Urinary bladder (tissue), 4 donors: ENCODE results near the gene ENOX1. TPM values are rescaled to one million over a fixed set of nuclear protein-coding genes. Genes with fewer than 3 reads are reported as not detected.

ENCODE experiments used
- DNase-seq: peaks from one replicate; pipeline ENCODE4 v3.0.0-alpha.2; 2015; ENCODE audit errors: extremely low spot score
- H3K27ac ChIP-seq: one replicate; pipeline ENCODE4 v1.5.1; 2013; ENCODE audit warnings: low read depth, mild to moderate bottlenecking, moderate library complexity
- H3K36me3 ChIP-seq: one replicate; pipeline ENCODE4 v1.6.1; 2013; ENCODE audit warnings: mild to moderate bottlenecking, moderate library complexity; ENCODE audit not compliant: insufficient read depth
- H3K4me1 ChIP-seq: one replicate; pipeline ENCODE4 v1.6.1; 2013; ENCODE audit warnings: mild to moderate bottlenecking, moderate library complexity; ENCODE audit not compliant: insufficient read depth
- H3K4me3 ChIP-seq: one replicate; pipeline ENCODE4 v1.5.1; 2013; ENCODE audit warnings: low read depth, low read length
- WGBS: extraction: QIAGEN DNeasy Blood & Tissue Kit; methylation state at CpG from one replicate; pipeline ENCODE4 v1.1.7; 2013; 5-methylcytosine and 5-hydroxymethylcytosine counted together
- polyA plus RNA-seq: library from polyadenylated mRNA; stranded (reverse); fragments of 200-250 nt; gene quantifications from one replicate; pipeline ENCODE4 v1.2.3, GENCODE V29; 2013
- total RNA-seq: library from RNA; depleted of rRNA; stranded (reverse); fragments of >200 nt; gene quantifications from one replicate; pipeline ENCODE4 v1.2.3, GENCODE V29; 2014
- donor health status: healthy with polysubstance abuse.
- donor health status: healthy.

Gene ENOX1
- total and polyA plus RNA-seq, 2 donors, result 4.3 to 17.6 TPM

GRCh38 chr13:43377973-43378372, 408.8 kb downstream of the ENOX1 start:
- Histone ChIP-seq H3K36me3 (no peaks in the 10 kb centered on the region), H3K4me3 (no peak overlapping the region), H3K27ac (no peak overlapping the region), H3K4me1 (no peaks in the 10 kb centered on the region)
- WGBS, result 94% methylated on average over 1 of the region's 1 CpG
- no peak for DNase-seq

GRCh38 chr13:43377149-43377548, 409.6 kb downstream of the ENOX1 start:
- no peak overlapping the region for H3K4me3 ChIP-seq
- H3K4me1 ChIP-seq, result no peaks in the 10 kb centered on the region
- no peak overlapping the region for H3K27ac ChIP-seq
- no peaks in the 10 kb centered on the region for H3K36me3 ChIP-seq
- DNase-seq, result no peak
- WGBS, result 95% methylated on average over 3 of the region's 3 CpGs

- Histone ChIP-seq H3K36me3 (no peaks in the 10 kb centered on the region), H3K4me3 (no peak overlapping the region), H3K27ac (no peak overlapping the region), H3K4me1 (no peaks in the 10 kb centered on the region)
- WGBS, result 95% methylated on average over 1 of the region's 1 CpG
- DNase-seq, result no peak
Observed at GRCh38 chr13:43376596-43376995, 410.2 kb downstream of the ENOX1 start.

- DNase-seq, result no peak
- Histone ChIP-seq H3K4me1 (no peaks in the 10 kb centered on the region), H3K27ac (no peak overlapping the region), H3K4me3 (no peak overlapping the region), H3K36me3 (no peaks in the 10 kb centered on the region)
- WGBS, result 56% methylated on average over 2 of the region's 2 CpGs
Observed at GRCh38 chr13:43375797-43376465, 410.8 kb downstream of the ENOX1 start.

- Histone ChIP-seq H3K4me3 (no peak overlapping the region), H3K27ac (no peak overlapping the region), H3K36me3 (no peaks in the 10 kb centered on the region), H3K4me1 (no peaks in the 10 kb centered on the region)
- 69% methylated on average over 1 of the region's 1 CpG for WGBS
- DNase-seq, result no peak
Observed at GRCh38 chr13:43374621-43375020, 412.2 kb downstream of the ENOX1 start.

- DNase-seq, result no peak
- H3K4me1 ChIP-seq, result no peaks in the 10 kb centered on the region
- no peak overlapping the region for H3K27ac ChIP-seq
- H3K36me3 ChIP-seq, result no peaks in the 10 kb centered on the region
- H3K4me3 ChIP-seq, result no peak overlapping the region
- WGBS, result 83% methylated on average over 4 of the region's 4 CpGs
Observed at GRCh38 chr13:43373400-43373799, 413.4 kb downstream of the ENOX1 start.

GRCh38 chr13:43370842-43371241, 415.9 kb downstream of the ENOX1 start:
- Histone ChIP-seq H3K4me3 (no peak overlapping the region), H3K36me3 (no peaks in the 10 kb centered on the region), H3K4me1 (no peaks in the 10 kb centered on the region), H3K27ac (no peak overlapping the region)
- WGBS, result 95% methylated on average over 6 of the region's 6 CpGs
- no peak for DNase-seq

- Histone ChIP-seq H3K27ac (no peak overlapping the region), H3K4me3 (no peak overlapping the region), H3K4me1 (no peaks in the 10 kb centered on the region), H3K36me3 (no peaks in the 10 kb centered on the region)
- WGBS, result 85% methylated on average over 4 of the region's 4 CpGs
- DNase-seq, result no peak
Observed at GRCh38 chr13:43369319-43369718, 417.5 kb downstream of the ENOX1 start.

- H3K4me1 ChIP-seq, result no peaks in the 10 kb centered on the region
- 18% methylated on average over 3 of the region's 3 CpGs for WGBS
- no peak for DNase-seq
- no peaks in the 10 kb centered on the region for H3K36me3 ChIP-seq
- no peak overlapping the region for H3K4me3 ChIP-seq
- no peak overlapping the region for H3K27ac ChIP-seq
Observed at GRCh38 chr13:43368003-43368402, 418.8 kb downstream of the ENOX1 start.

GRCh38 chr13:43365039-43365344, 421.8 kb downstream of the ENOX1 start:
- H3K4me3 ChIP-seq, result no peak overlapping the region
- no peak for DNase-seq
- no peaks in the 10 kb centered on the region for H3K36me3 ChIP-seq
- no peaks in the 10 kb centered on the region for H3K4me1 ChIP-seq
- WGBS, result 80% methylated on average over 3 of the region's 3 CpGs
- H3K27ac ChIP-seq, result no peak overlapping the region

GRCh38 chr13:43364210-43365038, 422.3 kb downstream of the ENOX1 start:
- 54% methylated on average over 10 of the region's 10 CpGs for WGBS
- Histone ChIP-seq H3K27ac (no peak overlapping the region), H3K4me3 (no peak overlapping the region), H3K36me3 (no peaks in the 10 kb centered on the region), H3K4me1 (no peaks in the 10 kb centered on the region)
- no peak for DNase-seq

GRCh38 chr13:43363156-43363953, 423.4 kb downstream of the ENOX1 start:
- no peak for DNase-seq
- no peaks in the 10 kb centered on the region for H3K4me1 ChIP-seq
- H3K27ac ChIP-seq, result no peak overlapping the region

GRCh38 chr13:43362556-43362955, 424.2 kb downstream of the ENOX1 start:
- WGBS, result 92% methylated on average over 6 of the region's 6 CpGs
- no peak for DNase-seq
- Histone ChIP-seq H3K4me3 (no peak overlapping the region), H3K36me3 (no peaks in the 10 kb centered on the region), H3K27ac (no peak overlapping the region), H3K4me1 (no peaks in the 10 kb centered on the region)

More at GRCh38 chr13:43363156-43363953, 423.4 kb downstream of the ENOX1 start:
- Histone ChIP-seq H3K4me3 (no peak overlapping the region), H3K36me3 (no peaks in the 10 kb centered on the region)
- 47% methylated on average over 5 of the region's 5 CpGs for WGBS
